ENCODE measurements around the gene MLH1. TPM values are rescaled to one million over a fixed set of nuclear protein-coding genes. Genes with fewer than 3 reads are reported as not detected.
A peak's percentile ranks its signal among the peaks of the same experiment; 100 is the strongest.

The MLH1 gene
- total and polyA plus RNA-seq, 9 donors: 14.1 to 44.3 (median 21.4) TPM

DNA sequence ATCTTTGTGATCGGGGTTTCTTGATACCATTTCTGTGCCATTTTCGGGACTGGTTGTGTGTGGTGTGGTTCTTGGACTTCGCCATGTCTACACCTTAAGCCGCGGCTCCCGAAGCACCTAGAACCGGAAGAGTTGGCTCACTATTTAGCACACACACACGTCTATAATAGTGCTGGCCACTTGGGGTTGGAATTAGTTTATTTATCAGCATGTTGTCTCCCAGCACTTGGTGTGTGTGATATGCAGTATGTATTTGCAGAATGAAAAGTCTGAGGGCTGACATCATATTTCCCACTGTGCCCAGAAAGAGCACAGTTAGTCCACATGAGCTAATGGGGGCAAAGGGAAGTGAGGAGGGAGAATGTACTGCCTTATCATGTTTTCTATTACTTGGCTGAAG lies 23.6 kb downstream of the MLH1 start:
- Histone ChIP-seq H3K36me3 (no peaks in the 10 kb centered on the region), H3K4me3 (no peak overlapping the region)

DNA sequence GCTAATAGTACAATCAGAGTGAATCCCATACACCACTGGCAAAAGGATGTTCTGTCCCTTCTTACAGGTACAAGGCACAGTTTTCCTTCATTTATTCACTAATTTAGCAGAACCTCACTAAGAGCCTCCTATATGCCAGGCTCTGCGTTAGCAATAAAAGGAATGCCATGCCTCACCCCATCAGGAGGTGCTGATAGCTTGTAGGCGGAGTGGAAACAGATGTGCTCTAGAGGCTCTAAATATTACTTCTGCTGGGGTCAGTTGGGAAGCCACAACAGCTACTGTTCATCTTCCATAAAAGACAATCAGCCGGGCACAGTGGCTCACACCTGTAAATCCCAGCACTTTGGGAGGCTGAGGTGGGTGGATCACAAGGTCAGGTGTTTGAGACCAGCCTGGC lies 24.4 kb downstream of the MLH1 start:
- H3K9me3 ChIP-seq: no peaks in the 10 kb centered on the region
- no peak overlapping the region for H3K4me3 ChIP-seq
- intact Hi-C loops (cut with DNase I): no loop called here
- no peaks in the 10 kb centered on the region for H3K27me3 ChIP-seq
- 93 to 98% (median 96%) methylated on average over 3 of the region's 3 CpGs for WGBS, 3 donors
- no peak for DNase-seq
- no peak overlapping the region for H3K27ac ChIP-seq
- H3K36me3 ChIP-seq: no peaks in the 10 kb centered on the region
- no peaks in the 10 kb centered on the region for H3K4me1 ChIP-seq (ENCODE audit: insufficient read depth)
- no peak for TF ChIP-seq POLR2A (IDR thresholded peaks at IDR 0.05)
- TF ChIP-seq, protein P1, sequence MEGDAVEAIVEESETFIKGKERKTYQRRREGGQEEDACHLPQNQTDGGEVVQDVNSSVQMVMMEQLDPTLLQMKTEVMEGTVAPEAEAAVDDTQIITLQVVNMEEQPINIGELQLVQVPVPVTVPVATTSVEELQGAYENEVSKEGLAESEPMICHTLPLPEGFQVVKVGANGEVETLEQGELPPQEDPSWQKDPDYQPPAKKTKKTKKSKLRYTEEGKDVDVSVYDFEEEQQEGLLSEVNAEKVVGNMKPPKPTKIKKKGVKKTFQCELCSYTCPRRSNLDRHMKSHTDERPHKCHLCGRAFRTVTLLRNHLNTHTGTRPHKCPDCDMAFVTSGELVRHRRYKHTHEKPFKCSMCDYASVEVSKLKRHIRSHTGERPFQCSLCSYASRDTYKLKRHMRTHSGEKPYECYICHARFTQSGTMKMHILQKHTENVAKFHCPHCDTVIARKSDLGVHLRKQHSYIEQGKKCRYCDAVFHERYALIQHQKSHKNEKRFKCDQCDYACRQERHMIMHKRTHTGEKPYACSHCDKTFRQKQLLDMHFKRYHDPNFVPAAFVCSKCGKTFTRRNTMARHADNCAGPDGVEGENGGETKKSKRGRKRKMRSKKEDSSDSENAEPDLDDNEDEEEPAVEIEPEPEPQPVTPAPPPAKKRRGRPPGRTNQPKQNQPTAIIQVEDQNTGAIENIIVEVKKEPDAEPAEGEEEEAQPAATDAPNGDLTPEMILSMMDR (IDR thresholded peaks at IDR 0.05): no peak
- no peak for TF ChIP-seq EP300 (IDR thresholded peaks at IDR 0.05)

More for the DNA sequence above, 23.6 kb downstream of the MLH1 start:
- 91 to 95% (median 93%) methylated on average over 8 of the region's 8 CpGs for WGBS, 3 donors
- H3K27ac ChIP-seq: no peak overlapping the region
- TF ChIP-seq, protein P1 (IDR thresholded peaks at IDR 0.05): no peak
- TF ChIP-seq EP300 (IDR thresholded peaks at IDR 0.05): no peak
- TF ChIP-seq POLR2A (IDR thresholded peaks at IDR 0.05): no peak
- no peaks in the 10 kb centered on the region for H3K9me3 ChIP-seq
- no peaks in the 10 kb centered on the region for H3K4me1 ChIP-seq (ENCODE audit: insufficient read depth)
- DNase-seq: no peak
- intact Hi-C loops (cut with DNase I): no loop called here
- H3K27me3 ChIP-seq: no peaks in the 10 kb centered on the region

DNA sequence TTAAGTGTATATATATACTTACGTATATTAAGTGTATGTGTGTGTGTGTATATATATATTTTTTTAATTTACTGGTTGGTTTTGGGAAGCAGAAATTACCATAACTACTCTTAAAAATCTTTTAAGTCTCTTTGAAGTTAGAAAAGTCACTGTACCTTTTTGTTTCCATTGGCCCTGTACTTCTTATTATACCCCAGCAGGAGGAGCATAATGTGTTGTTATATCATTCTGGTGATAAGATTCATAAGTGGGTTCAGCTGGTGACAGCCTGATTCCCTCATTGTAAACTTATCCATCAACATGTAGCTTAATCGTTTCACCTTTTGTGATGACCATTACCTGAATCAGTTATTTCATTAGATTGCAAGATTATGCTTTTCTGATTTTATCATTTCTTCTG lies 30.8 kb downstream of the MLH1 start:
- 95 to 96% (median 95%) methylated on average over 2 of the region's 2 CpGs for WGBS, 3 donors
- H3K4me3 ChIP-seq: no peak overlapping the region
- H3K36me3 ChIP-seq: no peaks in the 10 kb centered on the region
- H3K4me1 ChIP-seq (ENCODE audit: insufficient read depth): no peaks in the 10 kb centered on the region
- no peak overlapping the region for H3K27ac ChIP-seq
- no peak for DNase-seq
- no peaks in the 10 kb centered on the region for H3K9me3 ChIP-seq
- intact Hi-C loops (cut with DNase I): loop anchor here in 1 of 4 donors (10.0 kb wide), 1 partner anchor 191 kb away; no protein-coding TSS in a partner anchor
- no peaks in the 10 kb centered on the region for H3K27me3 ChIP-seq
- TF ChIP-seq, protein P1 (IDR thresholded peaks at IDR 0.05): peak in 1 of 3 donors; percentile 12
- TF ChIP-seq EP300 (IDR thresholded peaks at IDR 0.05): no peak

DNA sequence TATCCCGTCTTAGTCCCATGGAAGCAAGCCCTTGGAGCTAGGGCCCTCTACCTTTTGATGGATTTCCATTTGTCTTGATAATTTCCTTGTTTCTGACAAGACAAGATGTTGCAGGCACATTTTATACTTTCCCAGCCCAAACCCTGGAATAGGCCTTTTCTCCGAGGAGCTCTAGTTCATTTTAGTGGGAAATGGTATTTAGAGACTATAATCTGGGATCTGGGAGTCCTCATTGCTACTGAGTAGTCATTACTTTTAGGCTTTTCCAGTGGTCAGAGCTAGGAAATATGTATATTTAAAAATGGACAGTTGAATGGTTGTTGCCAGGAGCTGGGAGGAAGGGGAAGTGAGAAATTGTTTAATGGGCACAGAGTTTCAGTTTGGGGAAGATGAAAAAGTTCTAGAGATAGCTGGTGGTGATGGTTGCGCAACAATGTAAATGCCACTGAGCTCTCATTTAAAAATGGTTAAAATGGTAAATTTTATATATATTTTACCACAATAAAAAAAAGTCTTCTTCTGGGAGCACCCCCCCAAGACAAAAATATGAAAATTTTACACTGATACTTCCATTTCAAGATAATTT lies 31.6 kb downstream of the MLH1 start:
- intact Hi-C loops (cut with DNase I): loop anchor here in 1 of 4 donors (10.0 kb wide), 1 partner anchor 190 kb away; no protein-coding TSS in a partner anchor
- no peaks in the 10 kb centered on the region for H3K36me3 ChIP-seq
- WGBS, 3 donors: 97 to 99% (median 99%) methylated on average over 3 of the region's 3 CpGs
- H3K4me3 ChIP-seq: no peak overlapping the region
- no peak for DNase-seq
- TF ChIP-seq EP300 (IDR thresholded peaks at IDR 0.05): no peak
- TF ChIP-seq POLR2A (IDR thresholded peaks at IDR 0.05): no peak
- TF ChIP-seq, protein P1 (IDR thresholded peaks at IDR 0.05): no peak
- no peaks in the 10 kb centered on the region for H3K27me3 ChIP-seq
- no peaks in the 10 kb centered on the region for H3K9me3 ChIP-seq
- H3K27ac ChIP-seq: no peak overlapping the region
- no peaks in the 10 kb centered on the region for H3K4me1 ChIP-seq (ENCODE audit: insufficient read depth)

All from ovary (tissue), 9 donors.